GM12875 (cell line): ENCODE data around the gene ANKRD17.
"Not testable (repeated sequence)": the region's sequence is repeated elsewhere in the genome, so short reads cannot be mapped to it uniquely, and the experiment has no call there.

ENCODE experiments used
- H3K4me3 ChIP-seq: one replicate; pipeline ENCODE4 v1.5.1; 2011; ENCODE audit warnings: low read depth, low read length, control low read depth
- CTCF ChIP-seq: IDR thresholded peaks from 2 replicates; pipeline ENCODE4 v1.5.1; 2011; ENCODE audit warnings: low read depth, mild to moderate bottlenecking, control low read depth, inconsistent platforms, low read length, moderate library complexity, borderline replicate concordance; ENCODE audit not compliant: insufficient read depth

ANKRD17 gene

GRCh38 chr4:73257651-73258435 lies 755 bp downstream of the ANKRD17 start:
- H3K4me3 ChIP-seq: peak overlapping the region; percentile 66
- no peak for TF ChIP-seq CTCF

- peak; percentile 61 for TF ChIP-seq CTCF
- peak overlapping the region; percentile 66 for H3K4me3 ChIP-seq
These were observed 1.4 kb downstream of the ANKRD17 start for GRCh38 chr4:73257234-73257633.

GRCh38 chr4:73255847-73256246 lies 2.8 kb downstream of the ANKRD17 start:
- not testable (repeated sequence) for H3K4me3 ChIP-seq

GRCh38 chr4:73252001-73252400 lies 6.6 kb downstream of the ANKRD17 start:
- no peak overlapping the region for H3K4me3 ChIP-seq
- no peak for TF ChIP-seq CTCF

GRCh38 chr4:73251384-73251783 lies 7.2 kb downstream of the ANKRD17 start:
- TF ChIP-seq CTCF: no peak
- H3K4me3 ChIP-seq: no peak overlapping the region

GRCh38 chr4:73250642-73251041 lies 8.0 kb downstream of the ANKRD17 start:
- no peak for TF ChIP-seq CTCF
- no peak overlapping the region for H3K4me3 ChIP-seq

- TF ChIP-seq CTCF: no peak
These were observed 9.8 kb downstream of the ANKRD17 start for GRCh38 chr4:73248821-73249220.

More at GRCh38 chr4:73248821-73249220, 9.8 kb downstream of the ANKRD17 start:
- no peak overlapping the region for H3K4me3 ChIP-seq
